Measurements from ENCODE around the gene IRF2.
A peak's percentile ranks its signal among the peaks of the same experiment; 100 is the strongest.

Gene IRF2

GRCh38 chr4:184427687-184428086, 46.7 kb downstream of the IRF2 start:
- peak overlapping the region; percentile 87 to 88 for H3K27ac Mint-ChIP-seq
- ATAC-seq (replicated peaks): no peak
- H3K36me3 Mint-ChIP-seq (ENCODE audit: insufficient read depth): peaks cover 34% of the 10 kb centered on the region
- H3K9me3 Mint-ChIP-seq: no peaks in the 10 kb centered on the region
- no peak for DNase-seq
- H3K4me3 Mint-ChIP-seq: no peak overlapping the region
- peaks cover 55 to 70% of the 10 kb centered on the region in 2 donors for H3K4me1 Mint-ChIP-seq (ENCODE audit: low read depth in 2 of 2)
- H3K27me3 Mint-ChIP-seq: no peaks in the 10 kb centered on the region

GRCh38 chr4:184427093-184427492, 47.3 kb downstream of the IRF2 start:
- Mint-ChIP-seq H3K27ac (peak overlapping the region; percentile 87 to 88), H3K36me3 (ENCODE audit: insufficient read depth) (peaks cover 34% of the 10 kb centered on the region), H3K4me3 (no peak overlapping the region), H3K27me3 (no peaks in the 10 kb centered on the region), H3K9me3 (peaks cover 0 to 2% of the 10 kb centered on the region in 2 donors), H3K4me1 (ENCODE audit: low read depth in 2 of 2) (peaks cover 49 to 69% of the 10 kb centered on the region in 2 donors)
- ATAC-seq (replicated peaks) (no peak), DNase-seq (no peak)

DNA sequence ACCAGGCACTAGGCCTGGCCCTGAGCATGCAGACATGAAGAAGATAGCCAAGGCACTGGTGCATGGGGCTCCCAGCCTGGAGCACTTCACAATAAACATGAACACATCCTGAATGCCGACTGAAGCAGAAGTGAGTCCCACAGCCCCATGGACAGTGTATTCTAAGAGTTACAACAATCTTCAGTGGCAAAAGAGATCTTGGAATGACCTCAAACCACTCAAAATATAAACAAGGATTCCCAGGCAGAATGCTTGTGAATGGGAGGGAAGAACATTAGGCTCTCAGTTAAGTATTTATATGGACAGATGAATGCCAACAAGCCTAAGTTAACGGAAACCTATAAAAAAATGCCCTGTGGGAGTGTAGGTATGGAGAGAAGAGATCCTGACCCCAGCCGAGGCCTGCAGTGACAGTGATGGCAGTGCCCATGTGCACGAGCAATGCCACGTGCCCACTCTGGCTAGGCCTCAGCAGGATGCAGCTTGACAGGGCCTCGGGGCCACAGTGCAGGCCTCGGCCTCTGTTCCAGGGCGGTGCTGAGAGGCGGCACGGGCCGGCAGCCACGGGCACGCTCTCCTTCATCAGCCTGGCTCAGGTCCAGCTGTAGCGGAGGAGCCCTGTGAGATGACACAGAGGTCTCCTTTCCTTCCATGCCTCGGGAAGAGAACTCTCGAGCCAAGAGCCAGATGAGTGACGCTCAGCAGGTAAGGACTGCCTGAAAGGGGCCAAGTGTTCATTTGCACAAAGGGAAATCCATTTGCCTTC, 49.2 kb downstream of the IRF2 start:
- ATAC-seq (replicated peaks) (no peak), DNase-seq (no peak)
- peaks cover 37% of the 10 kb centered on the region for H3K36me3 Mint-ChIP-seq (ENCODE audit: insufficient read depth)
- peak overlapping the region; percentile 84 to 86 for H3K27ac Mint-ChIP-seq
- H3K4me1 Mint-ChIP-seq (ENCODE audit: low read depth in 2 of 2): peaks cover 56 to 70% of the 10 kb centered on the region in 2 donors
- peaks cover 0 to 2% of the 10 kb centered on the region in 2 donors for H3K9me3 Mint-ChIP-seq
- no peaks in the 10 kb centered on the region for H3K27me3 Mint-ChIP-seq
- no peak overlapping the region for H3K4me3 Mint-ChIP-seq

- DNase-seq (no peak), ATAC-seq (replicated peaks) (no peak)
- peaks cover 0 to 2% of the 10 kb centered on the region in 2 donors for H3K9me3 Mint-ChIP-seq
- H3K4me3 Mint-ChIP-seq: no peak overlapping the region
- peaks cover 54 to 64% of the 10 kb centered on the region in 2 donors for H3K4me1 Mint-ChIP-seq (ENCODE audit: low read depth in 2 of 2)
- peak overlapping the region; percentile 84 to 86 for H3K27ac Mint-ChIP-seq
- H3K36me3 Mint-ChIP-seq (ENCODE audit: insufficient read depth): peaks cover 37% of the 10 kb centered on the region
- no peaks in the 10 kb centered on the region for H3K27me3 Mint-ChIP-seq
These were observed 50.1 kb downstream of the IRF2 start for GRCh38 chr4:184424279-184424678.

GRCh38 chr4:184423003-184423686, 51.2 kb downstream of the IRF2 start:
- Mint-ChIP-seq H3K36me3 (ENCODE audit: insufficient read depth) (peaks cover 46% of the 10 kb centered on the region), H3K4me1 (ENCODE audit: low read depth in 2 of 2) (peaks cover 60 to 71% of the 10 kb centered on the region in 2 donors), H3K27ac (peak overlapping the region; percentile 84 to 86), H3K9me3 (peaks cover 0 to 2% of the 10 kb centered on the region in 2 donors), H3K4me3 (no peak overlapping the region), H3K27me3 (no peaks in the 10 kb centered on the region)
- ATAC-seq (replicated peaks) (no peak), DNase-seq (no peak)

GRCh38 chr4:184422378-184422777, 52.0 kb downstream of the IRF2 start:
- DNase-seq (no peak), ATAC-seq (replicated peaks) (no peak)
- Mint-ChIP-seq H3K27ac (peak overlapping the region; percentile 82 to 84), H3K4me3 (peak overlapping the region in 1 of 2 donors; percentile 75), H3K4me1 (ENCODE audit: low read depth in 2 of 2) (peaks cover 63 to 71% of the 10 kb centered on the region in 2 donors), H3K36me3 (ENCODE audit: insufficient read depth) (peaks cover 40% of the 10 kb centered on the region), H3K27me3 (no peaks in the 10 kb centered on the region), H3K9me3 (peaks cover 0 to 2% of the 10 kb centered on the region in 2 donors)

DNA sequence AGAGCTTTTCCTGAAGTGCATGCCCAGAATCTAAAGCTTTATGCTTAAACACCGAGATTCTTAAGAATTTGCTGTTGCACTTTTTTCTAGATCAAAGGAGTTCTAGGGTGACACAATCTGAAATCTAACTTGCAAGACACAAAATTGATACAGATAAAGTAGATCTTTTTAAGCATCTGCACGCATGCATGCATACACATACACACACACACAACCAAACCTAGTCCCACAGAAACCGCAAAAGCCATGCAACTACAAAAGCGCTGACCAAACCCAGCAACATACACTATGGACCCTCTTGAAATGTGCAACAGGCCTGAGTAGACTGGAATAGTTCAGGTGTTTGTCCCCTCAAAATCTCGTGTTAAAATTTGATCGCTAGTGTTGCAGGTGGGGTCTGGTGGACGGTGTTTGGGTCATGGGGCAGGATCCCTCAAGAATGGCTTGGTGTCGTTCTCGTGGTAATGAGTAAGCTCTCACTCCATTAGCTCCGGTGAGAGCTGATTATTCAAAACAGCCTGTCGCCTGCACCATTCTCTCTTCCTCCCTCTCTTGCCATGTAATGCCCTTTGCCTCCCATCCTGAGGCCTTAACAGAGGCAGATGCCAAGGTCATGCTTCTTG, 52.7 kb downstream of the IRF2 start:
- peak overlapping the region; percentile 82 to 84 for H3K27ac Mint-ChIP-seq
- peaks cover 0 to 2% of the 10 kb centered on the region in 2 donors for H3K9me3 Mint-ChIP-seq
- ATAC-seq (replicated peaks): no peak
- H3K4me1 Mint-ChIP-seq (ENCODE audit: low read depth in 2 of 2): peaks cover 57 to 66% of the 10 kb centered on the region in 2 donors
- DNase-seq: peak in 1 of 3 experiments; percentile 2
- no peaks in the 10 kb centered on the region for H3K27me3 Mint-ChIP-seq
- H3K4me3 Mint-ChIP-seq: peak overlapping the region; percentile 61 to 75
- H3K36me3 Mint-ChIP-seq (ENCODE audit: insufficient read depth): peaks cover 37% of the 10 kb centered on the region

DNA sequence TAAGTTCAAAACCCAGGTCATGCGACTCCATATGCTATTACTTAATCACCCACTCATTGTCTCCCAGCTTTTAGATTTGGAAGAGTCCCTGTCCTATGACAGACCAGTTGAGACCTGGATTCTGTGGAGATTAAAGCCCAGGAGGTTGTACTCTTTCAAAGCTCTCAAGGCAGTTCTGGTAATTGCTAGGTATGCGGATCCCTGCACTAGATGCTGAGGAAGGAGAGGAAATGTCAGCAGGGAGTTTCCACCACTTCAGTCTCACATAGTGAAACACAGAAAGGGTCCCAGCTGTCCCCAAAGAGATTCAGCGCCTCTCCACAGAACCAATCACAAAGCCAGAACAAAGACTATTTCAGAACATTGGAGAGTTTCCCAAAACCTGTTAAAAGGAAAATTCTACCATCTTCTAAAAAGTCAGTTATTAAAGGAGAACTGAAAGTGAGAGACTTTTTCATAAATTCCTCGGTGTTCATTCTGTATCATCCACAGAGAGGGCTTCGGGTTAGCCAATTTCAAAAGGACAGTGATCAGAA, 53.4 kb downstream of the IRF2 start:
- H3K27ac Mint-ChIP-seq: peak overlapping the region; percentile 82 to 84
- ATAC-seq (replicated peaks) (peak; percentile 50), DNase-seq (peak in 1 of 3 experiments; percentile 12)
- H3K9me3 Mint-ChIP-seq: peaks cover 0 to 2% of the 10 kb centered on the region in 2 donors
- H3K27me3 Mint-ChIP-seq: no peaks in the 10 kb centered on the region
- peaks cover 54 to 60% of the 10 kb centered on the region in 2 donors for H3K4me1 Mint-ChIP-seq (ENCODE audit: low read depth in 2 of 2)
- H3K36me3 Mint-ChIP-seq (ENCODE audit: insufficient read depth): peaks cover 31% of the 10 kb centered on the region
- peak overlapping the region; percentile 61 to 75 for H3K4me3 Mint-ChIP-seq

GRCh38 chr4:184420402-184420801, 53.9 kb downstream of the IRF2 start:
- H3K27ac Mint-ChIP-seq: peak overlapping the region; percentile 82 to 84
- H3K9me3 Mint-ChIP-seq: peaks cover 0 to 2% of the 10 kb centered on the region in 2 donors
- peaks cover 54 to 59% of the 10 kb centered on the region in 2 donors for H3K4me1 Mint-ChIP-seq (ENCODE audit: low read depth in 2 of 2)
- DNase-seq (no peak), ATAC-seq (replicated peaks) (peak; percentile 25)
- no peaks in the 10 kb centered on the region for H3K27me3 Mint-ChIP-seq
- H3K36me3 Mint-ChIP-seq (ENCODE audit: insufficient read depth): peaks cover 30% of the 10 kb centered on the region
- peak overlapping the region; percentile 61 to 75 for H3K4me3 Mint-ChIP-seq

- H3K36me3 Mint-ChIP-seq (ENCODE audit: insufficient read depth): peaks cover 26% of the 10 kb centered on the region
- DNase-seq (peak in 1 of 3 experiments; percentile 5), ATAC-seq (replicated peaks) (no peak)
- peaks cover 0 to 2% of the 10 kb centered on the region in 2 donors for H3K9me3 Mint-ChIP-seq
- no peaks in the 10 kb centered on the region for H3K27me3 Mint-ChIP-seq
- peaks cover 53 to 55% of the 10 kb centered on the region in 2 donors for H3K4me1 Mint-ChIP-seq (ENCODE audit: low read depth in 2 of 2)
- peak overlapping the region; percentile 82 to 84 for H3K27ac Mint-ChIP-seq
- peak overlapping the region; percentile 61 to 75 for H3K4me3 Mint-ChIP-seq
These were observed 54.4 kb downstream of the IRF2 start for GRCh38 chr4:184419976-184420375.

- H3K27me3 Mint-ChIP-seq: no peaks in the 10 kb centered on the region
- H3K9me3 Mint-ChIP-seq: peaks cover 0 to 2% of the 10 kb centered on the region in 2 donors
- H3K36me3 Mint-ChIP-seq (ENCODE audit: insufficient read depth): peaks cover 26% of the 10 kb centered on the region
- peaks cover 54 to 56% of the 10 kb centered on the region in 2 donors for H3K4me1 Mint-ChIP-seq (ENCODE audit: low read depth in 2 of 2)
- DNase-seq: no peak
- peak; percentile 61 for ATAC-seq (replicated peaks)
- peak overlapping the region; percentile 76 to 81 for H3K4me3 Mint-ChIP-seq
- H3K27ac Mint-ChIP-seq: peak overlapping the region; percentile 80 to 92
These were observed 56.4 kb downstream of the IRF2 start for GRCh38 chr4:184417802-184418511.

DNA sequence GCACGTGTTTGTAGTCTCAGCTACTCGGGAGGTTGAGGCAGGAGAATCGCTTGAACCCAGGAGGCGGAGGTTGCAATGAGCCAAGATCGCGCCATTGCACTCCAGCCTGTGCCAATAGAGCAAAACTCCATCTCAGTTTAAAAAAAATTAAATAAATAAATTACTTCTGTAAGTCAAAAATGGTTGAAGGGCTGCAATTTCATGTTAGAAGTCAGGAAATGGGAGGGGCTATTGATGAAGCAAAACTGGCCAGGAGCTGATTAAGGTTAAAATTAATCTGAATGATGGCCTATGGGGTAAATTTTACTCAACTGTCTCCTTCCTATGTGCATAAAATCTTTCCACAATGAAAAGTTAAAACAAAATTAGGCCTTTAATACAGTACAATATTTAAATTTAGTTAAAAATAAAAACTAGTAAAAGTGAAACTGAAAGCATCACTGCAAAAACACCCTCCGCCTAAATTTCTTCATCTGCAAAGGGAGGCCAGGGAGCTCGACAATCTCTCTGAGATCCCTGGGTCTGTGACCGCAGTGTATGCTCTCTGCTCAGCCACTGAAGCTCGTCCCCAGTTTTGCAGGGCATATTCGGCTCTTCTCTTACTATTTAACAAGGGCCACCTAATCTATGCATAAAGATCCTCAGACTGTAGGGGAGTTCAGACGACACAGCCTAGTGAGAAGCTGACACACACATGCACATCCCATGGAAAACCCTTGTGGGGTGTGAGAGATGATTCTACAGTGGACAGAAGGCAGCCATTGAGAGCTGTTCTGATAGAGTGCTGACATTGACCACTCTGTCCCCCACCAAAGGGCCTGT, 57.2 kb downstream of the IRF2 start:
- DNase-seq: peak; percentile 13 to 36 (median 23)
- Mint-ChIP-seq H3K4me1 (ENCODE audit: low read depth in 2 of 2) (peaks cover 57 to 59% of the 10 kb centered on the region in 2 donors), H3K36me3 (ENCODE audit: insufficient read depth) (peaks cover 30% of the 10 kb centered on the region)

More for the DNA sequence above, 57.2 kb downstream of the IRF2 start:
- Mint-ChIP-seq H3K4me3 (peak overlapping the region; percentile 76 to 81), H3K9me3 (no peaks in the 10 kb centered on the region), H3K27ac (peak overlapping the region; percentile 80 to 92), H3K27me3 (no peaks in the 10 kb centered on the region)
- ATAC-seq (replicated peaks): peak; percentile 70
